HCT116 (cell line): Measurements from ENCODE around the gene MORN2. TPM values are rescaled to one million over a fixed set of nuclear protein-coding genes. Genes with fewer than 3 reads are reported as not detected.

Source experiments
- ATAC-seq: fragments of 200-7000 bp; cut with Tn5 transposase; 2 replicates; pipeline ENCODE4 v1.9.1; 2020; ENCODE audit warnings: mild to moderate bottlenecking, moderate library complexity
- BruUV-seq: library from RNA; stranded (reverse); fragments of 400-500 nt; replicated peaks from 2 replicates; lab custom pipeline; 2021; lab: Mats Ljungman, UMichigan
- CTCF ChIA-PET: fragments of 300-600 bp; sonication (Branson Sonifier 250); formaldehyde crosslinking; loops from one replicate; lab custom pipeline; 2021; ENCODE audit warnings: antibody characterized with exemption; lab: Charles Lee
- POLR2A ChIA-PET: fragments of 300-600, 350-600 bp; sonication (Branson Sonifier 250); formaldehyde crosslinking; loops from one replicate; lab custom pipeline; 2021; ENCODE audit warnings: antibody characterized with exemption; lab: Charles Lee
- RAD21 ChIA-PET, 2 experiments: fragments of 300-600 bp; sonication (Branson Sonifier 250); formaldehyde crosslinking; loops; one replicate each; lab custom pipeline; 2023; ENCODE audit warnings: low total read pairs in 2 of 2; ENCODE audit not compliant: uncharacterized antibody in 2 of 2, unreplicated experiment in 2 of 2, low non-redundant PET in 1 of 2; lab: Charles Lee
- DNase-seq: peaks from one replicate; pipeline ENCODE4 v3.0.0-alpha.2; 2010; ENCODE audit warnings: low read depth, low spot score
- H2AFZ ChIP-seq: fragments of 200-600 bp; shearing (Covaris generic), sonication (generic); 2 replicates; pipeline ENCODE4 v1.6.1; 2017; ENCODE audit warnings: low read depth, mixed run types, mixed read lengths, antibody characterized with exemption, low read length; ENCODE audit not compliant: poor library complexity, severe bottlenecking
- H3K27ac ChIP-seq: 2 replicates; pipeline ENCODE4 v1.5.1; 2012; ENCODE audit warnings: low read depth, low read length
- H3K27me3 ChIP-seq: fragments of 200-600 bp; sonication (generic); 2 replicates; pipeline ENCODE4 v1.6.1; 2016; ENCODE audit warnings: mixed run types, low read length, mixed read lengths; ENCODE audit not compliant: insufficient read depth
- H3K36me3 ChIP-seq, 2 experiments: fragments of 200-500 bp in 1 of 2; fragments of 200-600 bp in 1 of 2; sonication (Bioruptor generic) in 1 of 2; sonication (generic) in 1 of 2; 2 replicates each; pipeline versions ENCODE4 v1.5.1 to v1.6.1; 2014 to 2016; ENCODE audit warnings: low read length in 2 of 2, inconsistent platforms in 1 of 2, mixed read lengths in 1 of 2, mixed run types in 1 of 2; ENCODE audit not compliant: insufficient read depth in 2 of 2, control insufficient read depth in 1 of 2
- H3K4me1 ChIP-seq, 2 experiments: fragments of 200-600 bp in 1 of 2; sonication (generic) in 1 of 2; 2 replicates each; pipeline versions ENCODE4 v1.5.1 to v1.6.1; 2012 to 2017; ENCODE audit warnings: low read length in 2 of 2, inconsistent platforms in 1 of 2, mild to moderate bottlenecking in 1 of 2, mixed read lengths in 1 of 2, mixed run types in 1 of 2, moderate library complexity in 1 of 2; ENCODE audit not compliant: insufficient read depth in 2 of 2, control insufficient read depth in 1 of 2
- H3K4me2 ChIP-seq: fragments of 200-600 bp; sonication (generic); 2 replicates; pipeline ENCODE4 v1.6.1; 2017; ENCODE audit warnings: mixed run types, low read length, mixed read lengths
- H3K4me3 ChIP-seq, 2 experiments: fragments of 200-600 bp in 1 of 2; sonication (generic) in 1 of 2; replicated peaks in 1 of 2; 2 replicates each; pipeline ENCODE4 v1.5.1; 2011 to 2016; ENCODE audit warnings: low read length in 2 of 2, control low read depth in 1 of 2, low read depth in 1 of 2, mild to moderate bottlenecking in 1 of 2, mixed read lengths in 1 of 2, mixed run types in 1 of 2
- H3K79me2 ChIP-seq: fragments of 200-600 bp; sonication (generic); 2 replicates; pipeline ENCODE4 v1.6.1; 2017; ENCODE audit warnings: mild to moderate bottlenecking, mixed run types, low read length, moderate library complexity, mixed read lengths; ENCODE audit not compliant: insufficient read depth
- H3K9ac ChIP-seq: fragments of 200-600 bp; sonication (generic); 2 replicates; pipeline ENCODE4 v1.6.1; 2016; ENCODE audit warnings: low read length, mixed read lengths
- H3K9me2 ChIP-seq: fragments of 200-600 bp; sonication (generic), shearing (Covaris generic); 2 replicates; pipeline ENCODE4 v1.6.1; 2017; ENCODE audit warnings: mixed run types, mild to moderate bottlenecking, moderate library complexity; ENCODE audit not compliant: insufficient read depth
- H3K9me3 ChIP-seq, 2 experiments: fragments of 200-500 bp in 1 of 2; fragments of 200-600 bp in 1 of 2; sonication (Bioruptor generic) in 1 of 2; sonication (generic) in 1 of 2; 2 replicates each; pipeline ENCODE4 v1.6.1; 2014 to 2017; ENCODE audit warnings: low read length in 2 of 2, mixed read lengths in 2 of 2, inconsistent platforms in 1 of 2, low read depth in 1 of 2, mild to moderate bottlenecking in 1 of 2, mixed run types in 1 of 2, moderate library complexity in 1 of 2; ENCODE audit not compliant: control insufficient read depth in 1 of 2, insufficient read depth in 1 of 2
- H4K20me1 ChIP-seq: fragments of 200-600 bp; sonication (generic), shearing (Covaris generic); 2 replicates; pipeline ENCODE4 v1.6.1; 2017; ENCODE audit warnings: mixed run types, mild to moderate bottlenecking, moderate library complexity; ENCODE audit not compliant: insufficient read depth
- CEBPB ChIP-seq: IDR thresholded peaks from 2 replicates; pipeline ENCODE4 v1.6.1; 2012; ENCODE audit warnings: low read depth
- EZH2 ChIP-seq: fragments of 200-600 bp; sonication (generic); IDR thresholded peaks from 2 replicates; pipeline ENCODE4 v1.6.1; 2017; ENCODE audit warnings: antibody characterized with exemption, mixed run types
- EZH2phosphoT487 ChIP-seq: fragments of 200-600 bp; IDR thresholded peaks from 2 replicates; pipeline ENCODE4 v1.6.1; 2018; ENCODE audit warnings: antibody characterized with exemption, borderline replicate concordance
- FOSL1 ChIP-seq: IDR thresholded peaks from 2 replicates; pipeline ENCODE4 v1.6.1; 2012; ENCODE audit warnings: low read depth
- JUND ChIP-seq: IDR thresholded peaks from 2 replicates; pipeline ENCODE4 v1.6.1; 2012
- POLR2A ChIP-seq: IDR thresholded peaks from 2 replicates; pipeline ENCODE4 v1.7.0; 2011; ENCODE audit warnings: borderline replicate concordance; ENCODE audit not compliant: insufficient read depth, insufficient read length; ENCODE audit errors: extremely low read depth
- POLR2AphosphoS5 ChIP-seq: IDR thresholded peaks from 2 replicates; pipeline ENCODE4 v1.6.1; 2011; ENCODE audit warnings: mild to moderate bottlenecking, low read depth, low read length, moderate library complexity
- RAD21 ChIP-seq: IDR thresholded peaks from 2 replicates; pipeline ENCODE4 v1.6.1; 2012; ENCODE audit warnings: low read depth, mild to moderate bottlenecking
- SIN3A ChIP-seq: IDR thresholded peaks from 2 replicates; pipeline ENCODE4 v1.6.1; 2012; ENCODE audit warnings: low read depth
- SRF ChIP-seq: IDR thresholded peaks from 2 replicates; pipeline ENCODE4 v1.6.1; 2012; ENCODE audit warnings: low read depth
- TCF7L2 ChIP-seq: IDR thresholded peaks from 2 replicates; pipeline ENCODE4 v1.7.0; 2011; ENCODE audit warnings: borderline replicate concordance, inconsistent platforms; ENCODE audit not compliant: insufficient read depth, insufficient read length; ENCODE audit errors: extremely low read depth
- ZFX ChIP-seq: fragments of 450-650 bp; IDR thresholded peaks from 2 replicates; pipeline ENCODE4 v1.6.1; 2017
- ZNF274 ChIP-seq: fragments of 200-500 bp; sonication (Bioruptor generic); IDR thresholded peaks from 2 replicates; pipeline ENCODE4 v1.6.1; 2014; ENCODE audit warnings: mild to moderate bottlenecking, low read depth, low read length, inconsistent platforms
- intact Hi-C: fragments of 100-400 bp; cut with micrococcal nuclease; formaldehyde crosslinking; loops from 2 replicates; pipeline ENCODE4 v1.10.0; 2022
- total RNA-seq: library from RNA; stranded (reverse); gene quantifications from one replicate; pipeline ENCODE4 v1.2.1, GENCODE V29; 2021; ENCODE audit not compliant: unreplicated experiment
- TF ChIP-seq, protein P1 (sequence below): IDR thresholded peaks from 2 replicates; pipeline ENCODE4 v1.6.1; 2012
- TF ChIP-seq, protein P2 (sequence below): IDR thresholded peaks from 2 replicates; pipeline ENCODE4 v1.6.1; 2011; ENCODE audit warnings: mild to moderate bottlenecking, low read length, moderate library complexity; ENCODE audit not compliant: insufficient replicate concordance; ENCODE audit errors: extremely low read depth

Gene MORN2
- total RNA-seq, 1 experiment from 2014 or later: 11.9 TPM

DNA sequence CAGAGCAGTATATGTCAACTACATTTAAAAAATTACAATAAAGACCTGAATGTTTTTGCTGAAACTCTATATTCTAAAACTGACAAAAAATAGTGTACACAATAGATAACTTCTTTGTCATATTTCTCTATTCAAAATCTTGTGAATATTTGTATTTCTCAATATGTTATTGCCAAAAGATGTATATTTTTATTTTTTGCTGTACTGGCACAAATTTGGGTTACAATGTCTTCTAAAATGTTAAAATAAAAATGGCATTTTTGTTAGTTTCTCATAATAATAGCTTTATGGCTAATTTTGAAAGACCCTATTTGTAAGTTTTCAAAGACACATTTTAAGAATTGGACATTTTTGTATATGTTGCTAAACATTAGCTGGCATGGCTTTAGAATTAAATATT lies 13.3 kb downstream of the MORN2 start:
- Histone ChIP-seq H3K4me2 (no peak overlapping the region), H3K36me3 (no peaks in the 10 kb centered on the region)
- TF ChIP-seq SIN3A (no peak), SRF (no peak), EZH2 (no peak), TCF7L2 (no peak), JUND (no peak), RAD21 (no peak), CEBPB (no peak), POLR2AphosphoS5 (no peak), FOSL1 (no peak), EZH2phosphoT487 (no peak), ZNF274 (no peak), ZFX (no peak), POLR2A (no peak)
- TF ChIP-seq, protein P1, sequence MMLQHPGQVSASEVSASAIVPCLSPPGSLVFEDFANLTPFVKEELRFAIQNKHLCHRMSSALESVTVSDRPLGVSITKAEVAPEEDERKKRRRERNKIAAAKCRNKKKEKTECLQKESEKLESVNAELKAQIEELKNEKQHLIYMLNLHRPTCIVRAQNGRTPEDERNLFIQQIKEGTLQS: no peak
- TF ChIP-seq, protein P2, sequence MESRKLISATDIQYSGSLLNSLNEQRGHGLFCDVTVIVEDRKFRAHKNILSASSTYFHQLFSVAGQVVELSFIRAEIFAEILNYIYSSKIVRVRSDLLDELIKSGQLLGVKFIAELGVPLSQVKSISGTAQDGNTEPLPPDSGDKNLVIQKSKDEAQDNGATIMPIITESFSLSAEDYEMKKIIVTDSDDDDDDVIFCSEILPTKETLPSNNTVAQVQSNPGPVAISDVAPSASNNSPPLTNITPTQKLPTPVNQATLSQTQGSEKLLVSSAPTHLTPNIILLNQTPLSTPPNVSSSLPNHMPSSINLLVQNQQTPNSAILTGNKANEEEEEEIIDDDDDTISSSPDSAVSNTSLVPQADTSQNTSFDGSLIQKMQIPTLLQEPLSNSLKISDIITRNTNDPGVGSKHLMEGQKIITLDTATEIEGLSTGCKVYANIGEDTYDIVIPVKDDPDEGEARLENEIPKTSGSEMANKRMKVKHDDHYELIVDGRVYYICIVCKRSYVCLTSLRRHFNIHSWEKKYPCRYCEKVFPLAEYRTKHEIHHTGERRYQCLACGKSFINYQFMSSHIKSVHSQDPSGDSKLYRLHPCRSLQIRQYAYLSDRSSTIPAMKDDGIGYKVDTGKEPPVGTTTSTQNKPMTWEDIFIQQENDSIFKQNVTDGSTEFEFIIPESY: no peak
- TF ChIP-seq, all 23 proteins: peak for 0
- Histone ChIP-seq H3K27me3 (no peaks in the 10 kb centered on the region), H4K20me1 (no peaks in the 10 kb centered on the region), H3K4me1 (0 out of 4 replicates have a peak, but pooled peaks cover 0 to 4% of the 10 kb centered on the region in 2 experiments), H2AFZ (no peak overlapping the region), H3K27ac (no peak overlapping the region), H3K9ac (no peak overlapping the region), H3K79me2 (no peaks in the 10 kb centered on the region), H3K9me3 (no peaks in the 10 kb centered on the region), H3K9me2 (no peaks in the 10 kb centered on the region), H3K4me3 (no peak overlapping the region)
- no TSS peak for BruUV-seq
- ATAC-seq (no peak), DNase-seq (no peak)
- intact Hi-C loops: no loop called here
- ChIA-PET POLR2A (no interaction called here), RAD21 (no interaction called here), CTCF (no interaction called here)
